GM18511 (cell line): Measurements from ENCODE around the gene AHSP.
A peak's percentile ranks its signal among the peaks of the same experiment; 100 is the strongest.
"Not testable (repeated sequence)": the region's sequence is repeated elsewhere in the genome, so short reads cannot be mapped to it uniquely, and the experiment has no call there.

Experiments
- ATAC-seq: cut with Tn5 transposase; IDR thresholded peaks from one replicate; pipeline ENCODE4 v1.9.1; 2021; ENCODE audit warnings: mild to moderate bottlenecking, moderate library complexity; ENCODE audit not compliant: unreplicated experiment

The AHSP gene

GRCh38 chr16:31527734-31528274 is at the start of gene AHSP:
TSS of gene AHSP (plus strand) at chr16:31527900. CDS start at chr16:31528140, 240 bp downstream.
- no peak for ATAC-seq

- no peak for ATAC-seq
These were observed 48.7 kb upstream of the AHSP start for GRCh38 chr16:31478956-31479355.

- no peak for ATAC-seq
These were observed 47.9 kb upstream of the AHSP start for GRCh38 chr16:31479751-31480150.

GRCh38 chr16:31480851-31481536 is 46.7 kb upstream of the AHSP start:
- no peak for ATAC-seq

- no peak for ATAC-seq
These were observed 44.6 kb upstream of the AHSP start, which contains the start of gene SLC5A2 for GRCh38 chr16:31483081-31483480. TSS of gene SLC5A2 (plus strand) at chr16:31483123. CDS start at chr16:31483137, 14 bp downstream.

- ATAC-seq, result not testable (repeated sequence)
These were observed 43.7 kb upstream of the AHSP start for GRCh38 chr16:31484048-31484447.

- ATAC-seq, result no peak
These were observed 43.1 kb upstream of the AHSP start for GRCh38 chr16:31484491-31485171.

GRCh38 chr16:31485571-31485970 is 42.1 kb upstream of the AHSP start:
- ATAC-seq, result no peak

GRCh38 chr16:31486045-31486444 is 41.7 kb upstream of the AHSP start:
- no peak for ATAC-seq

GRCh38 chr16:31487071-31487719 is 40.5 kb upstream of the AHSP start:
- ATAC-seq, result peak; percentile 3

GRCh38 chr16:31487720-31488467 is 39.8 kb upstream of the AHSP start:
- peak; percentile 85 for ATAC-seq

- no peak for ATAC-seq
These were observed 39.0 kb upstream of the AHSP start for GRCh38 chr16:31488468-31489297.

GRCh38 chr16:31489298-31489564 is 38.5 kb upstream of the AHSP start:
- no peak for ATAC-seq

GRCh38 chr16:31489616-31490584 is 37.8 kb upstream of the AHSP start:
- no peak for ATAC-seq

- no peak for ATAC-seq
These were observed 35.8 kb upstream of the AHSP start for GRCh38 chr16:31491778-31492418.

GRCh38 chr16:31493506-31494125 is 34.1 kb upstream of the AHSP start:
- ATAC-seq, result no peak

GRCh38 chr16:31496670-31497069 is 31.0 kb upstream of the AHSP start:
- no peak for ATAC-seq

GRCh38 chr16:31498493-31498892 is 29.2 kb upstream of the AHSP start:
- no peak for ATAC-seq
